Left colon (tissue), 2 donors: ENCODE data around the gene TNMD. TPM values are rescaled to one million over a fixed set of nuclear protein-coding genes. Genes with fewer than 3 reads are reported as not detected.
"Not testable (repeated sequence)": the region's sequence is repeated elsewhere in the genome, so short reads cannot be mapped to it uniquely, and the experiment has no call there.

Source experiments
- ATAC-seq: fragments of 200-7000 bp; cut with Tn5 transposase; one replicate; pipeline ENCODE4 v1.9.1; 2020; ENCODE audit warnings: mild to moderate bottlenecking, moderate library complexity
- DNase-seq, 2 donors: peaks; one replicate each; pipeline ENCODE4 v3.0.0-alpha.2; 2020
- intact Hi-C, 2 donors: fragments of 100-400 bp; cut with DNase I in 1 of 2; cut with micrococcal nuclease in 1 of 2; formaldehyde crosslinking; loops; one replicate each; pipeline versions ENCODE4 v1.11.2 to v1.14.0; 2022; cut with DNase I, micrococcal nuclease
- long read RNA-seq: library from polyadenylated mRNA; unstranded; transcript quantifications from one replicate; pipeline ENCODE4 v2.0.0, GENCODE V29; 2021
- total RNA-seq, 2 donors: library from RNA; stranded (reverse); fragmentation: NEBNext Ultra II Directional; extraction: Animal tissue kit (Norgen Biotek cat#: 25700); gene quantifications; one replicate each; pipeline ENCODE4 v1.2.1, GENCODE V29; 2021
- donor health status: DM: no; HTN: no; CAD: no.
- donor health status: DM: yes; HTN: yes; CAD: no.

The TNMD gene
- 1 to 10 TPM; 1.1 TPM for total RNA-seq
- long read RNA-seq: 0 reads

GRCh38 chrX:100584611-100585010, at the start of gene TNMD:
Gene TNMD (plus strand): TSS chrX:100584936. CDS start chrX:100585019, 83 bp downstream.
- no peak for DNase-seq
- no peak for ATAC-seq
- intact Hi-C loops: no loop called here

GRCh38 chrX:100565534-100565933, 19.2 kb upstream of the TNMD start:
- DNase-seq, intact Hi-C loops, ATAC-seq: not testable (repeated sequence)

DNA sequence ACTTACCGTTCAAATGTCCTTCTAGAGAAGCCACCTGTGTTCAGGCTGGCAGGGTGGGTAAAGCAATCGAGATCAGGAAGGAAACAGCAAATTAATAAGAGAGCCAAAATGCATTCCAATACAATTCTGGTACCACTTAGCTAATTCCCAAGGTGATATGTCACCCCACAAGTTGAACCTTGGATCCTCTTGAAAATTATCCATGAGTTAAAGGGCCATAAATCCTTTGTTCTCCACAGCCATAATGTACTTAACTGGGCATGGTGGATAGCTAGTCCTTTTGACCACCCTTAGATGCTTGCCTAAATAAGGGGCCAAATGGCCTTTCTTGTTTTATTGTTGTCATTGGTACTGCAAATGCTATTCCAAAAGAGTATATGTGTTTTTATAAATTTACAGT, 2.0 kb downstream of the TNMD start:
- ATAC-seq (peak; percentile 73), DNase-seq (no peak)
- intact Hi-C loops: no loop called here

DNA sequence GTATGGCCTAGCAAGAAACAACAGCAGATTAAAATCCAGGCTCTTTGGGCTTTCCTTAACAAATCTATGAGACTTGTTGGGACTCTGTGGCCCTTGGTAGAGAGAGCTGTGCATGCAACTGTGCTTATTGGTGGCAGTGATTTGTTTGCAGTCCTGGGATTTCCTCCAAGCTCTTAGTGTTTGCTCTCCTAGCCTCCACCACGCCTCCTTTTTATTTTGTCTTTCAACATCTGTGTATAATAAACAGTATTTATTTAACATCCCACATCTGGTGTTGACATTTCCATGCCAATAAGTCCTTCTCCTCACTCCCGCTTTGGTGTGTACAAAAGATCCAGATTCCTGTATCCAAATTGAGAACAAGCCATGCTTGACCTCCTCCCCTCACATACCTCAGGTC, 3.1 kb downstream of the TNMD start:
- intact Hi-C loops: no loop called here
- DNase-seq (no peak), ATAC-seq (peak; percentile 78)

GRCh38 chrX:100591256-100592051, 6.7 kb downstream of the TNMD start:
- no peak for DNase-seq
- intact Hi-C loops: no loop called here

DNA sequence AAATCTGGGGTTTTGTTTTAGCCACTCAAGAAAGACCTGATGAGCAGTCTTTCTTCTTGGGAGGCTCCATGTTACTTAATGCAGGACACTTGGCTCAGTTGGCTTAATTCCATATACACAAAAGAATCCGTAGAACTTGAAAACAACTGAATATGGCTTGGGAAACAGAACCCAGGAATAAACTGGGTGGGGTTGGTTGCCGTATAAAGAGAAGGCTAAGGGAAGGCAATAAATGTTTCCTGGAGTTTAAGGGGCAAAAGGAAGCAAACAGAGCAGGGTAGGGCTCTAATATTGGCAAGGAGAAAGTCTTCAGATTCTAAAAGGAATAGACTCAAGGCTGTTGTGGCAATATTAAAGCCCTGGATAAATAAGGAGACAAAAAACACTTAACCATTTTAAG, 8.4 kb downstream of the TNMD start:
- intact Hi-C loops: no loop called here
- DNase-seq: no peak
- ATAC-seq: peak; percentile 87

More at GRCh38 chrX:100591256-100592051, 6.7 kb downstream of the TNMD start:
- peak; percentile 54 for ATAC-seq

- intact Hi-C loops: no loop called here
- no peak for ATAC-seq
Measured at GRCh38 chrX:100593581-100593980, 8.8 kb downstream of the TNMD start.

GRCh38 chrX:100596601-100597000, 11.9 kb downstream of the TNMD start:
- ATAC-seq: no peak
- no peak for DNase-seq
- intact Hi-C loops: no loop called here

More at GRCh38 chrX:100593581-100593980, 8.8 kb downstream of the TNMD start:
- DNase-seq: no peak

- intact Hi-C loops: no loop called here
Measured at GRCh38 chrX:100599456-100599855, 14.7 kb downstream of the TNMD start.

DNA sequence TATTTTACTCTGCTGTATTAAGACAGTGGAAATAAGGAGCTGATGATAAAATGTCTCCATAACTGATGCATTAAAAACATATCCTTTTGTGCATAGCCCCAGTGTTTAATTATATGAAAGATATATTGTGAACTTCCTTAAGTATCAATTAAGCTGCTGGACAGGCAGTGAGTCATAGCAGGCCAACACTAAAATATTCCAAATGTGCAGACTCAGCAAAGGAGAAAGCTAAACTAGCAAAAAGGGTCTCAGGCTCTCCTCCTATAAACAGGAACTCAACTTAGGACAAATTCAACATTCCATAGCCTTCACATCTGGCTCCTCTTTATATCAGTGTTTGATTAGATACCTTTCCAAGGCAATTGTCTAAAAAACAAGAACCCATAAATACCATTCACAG, 15.6 kb downstream of the TNMD start:
- ATAC-seq: no peak
- intact Hi-C loops: no loop called here
- no peak for DNase-seq

More at GRCh38 chrX:100599456-100599855, 14.7 kb downstream of the TNMD start:
- ATAC-seq: no peak
- no peak for DNase-seq

GRCh38 chrX:100600758-100601157, 16.0 kb downstream of the TNMD start:
- DNase-seq (no peak), ATAC-seq (peak; percentile 45)
- intact Hi-C loops: no loop called here

- DNase-seq (no peak), ATAC-seq (no peak)
- intact Hi-C loops: no loop called here
Measured at GRCh38 chrX:100606753-100607152, 22.0 kb downstream of the TNMD start.

DNA sequence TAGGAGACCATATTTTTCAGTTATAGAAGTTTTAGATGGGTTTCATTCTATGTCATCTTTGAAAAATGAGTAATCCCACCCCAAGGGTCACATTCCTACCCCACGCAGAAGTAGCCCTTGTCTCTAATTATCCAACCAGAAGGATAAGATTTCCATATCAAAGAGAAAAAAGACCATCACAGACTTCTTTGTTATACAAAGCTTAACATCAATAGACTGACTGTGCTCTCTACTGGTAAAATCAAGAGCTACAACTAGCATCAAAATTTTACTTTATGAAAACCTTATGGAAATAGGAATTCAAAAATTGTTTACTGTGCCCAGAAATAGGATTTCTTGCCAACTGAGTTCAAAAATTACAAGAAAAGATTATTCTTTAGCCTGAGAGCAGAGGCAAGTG, 24.9 kb downstream of the TNMD start:
- DNase-seq (no peak), ATAC-seq (peak; percentile 32)
- intact Hi-C loops: no loop called here

DNA sequence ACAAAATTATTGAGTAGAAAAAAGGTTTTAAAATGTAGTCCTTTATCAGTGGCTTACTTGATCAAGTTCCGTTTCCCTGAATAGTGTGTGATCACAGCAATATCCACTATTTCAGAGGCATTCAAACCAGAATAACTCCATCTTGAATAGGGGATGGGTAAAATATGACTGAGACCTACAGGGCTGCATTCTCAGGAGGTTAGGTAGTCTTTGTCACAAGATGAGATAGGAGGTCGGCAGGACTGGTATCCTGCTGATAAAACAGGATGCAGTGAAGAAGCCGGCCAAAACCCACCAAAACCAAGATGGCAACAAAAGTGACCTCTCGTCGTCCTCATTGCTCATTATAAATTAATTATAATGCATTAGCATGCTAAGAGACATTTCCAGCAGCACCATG, 27.2 kb downstream of the TNMD start:
- intact Hi-C loops: no loop called here
- DNase-seq (no peak), ATAC-seq (no peak)

DNA sequence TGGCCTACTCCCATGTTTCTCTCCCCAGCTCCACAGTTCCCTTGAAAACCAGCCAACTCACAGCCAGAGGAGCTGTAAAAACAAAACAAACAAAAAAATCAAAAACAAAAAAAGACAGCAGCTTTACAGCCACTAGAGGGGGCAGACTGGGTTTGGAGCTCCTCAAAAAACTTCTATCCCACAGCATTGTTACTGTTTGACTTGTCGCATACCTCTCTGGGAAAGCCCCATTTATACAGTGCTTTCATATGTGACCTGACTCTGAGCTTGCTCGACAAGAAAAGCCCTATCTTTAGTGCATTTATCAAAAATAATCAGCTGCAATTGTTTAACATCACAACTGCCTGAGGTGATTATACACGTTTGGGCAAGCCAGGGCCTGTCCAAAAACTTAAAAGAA, 30.3 kb downstream of the TNMD start:
- intact Hi-C loops: no loop called here
- DNase-seq (peak in 1 of 2 donors; percentile 14), ATAC-seq (peak; percentile 61)

- no peak for DNase-seq
- intact Hi-C loops: no loop called here
- no peak for ATAC-seq
Measured at GRCh38 chrX:100623001-100623400, 38.3 kb downstream of the TNMD start.

GRCh38 chrX:100625985-100626491, 41.3 kb downstream of the TNMD start:
- ATAC-seq (no peak), DNase-seq (no peak)
- intact Hi-C loops: no loop called here

DNA sequence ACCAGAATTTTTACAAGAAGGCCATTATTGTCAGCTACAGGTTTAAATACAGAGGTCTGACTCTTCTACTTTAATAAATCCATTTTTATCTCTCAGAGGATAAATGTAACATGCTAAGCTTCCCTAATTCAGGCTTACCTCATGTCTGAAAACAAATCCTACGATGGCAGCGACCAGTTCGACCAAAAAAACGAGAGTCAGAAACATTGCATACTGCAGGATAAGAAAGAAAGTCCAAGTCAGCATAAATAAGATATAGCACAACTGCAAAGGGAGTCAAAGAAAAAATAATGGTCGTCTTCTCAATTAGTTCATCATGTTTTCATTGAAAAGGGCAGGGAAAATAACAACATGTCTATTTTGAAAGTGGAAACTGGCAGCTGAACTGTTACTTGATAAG, 50.3 kb downstream of the TNMD start:
- DNase-seq (no peak), ATAC-seq (no peak)
- intact Hi-C loops: no loop called here

DNA sequence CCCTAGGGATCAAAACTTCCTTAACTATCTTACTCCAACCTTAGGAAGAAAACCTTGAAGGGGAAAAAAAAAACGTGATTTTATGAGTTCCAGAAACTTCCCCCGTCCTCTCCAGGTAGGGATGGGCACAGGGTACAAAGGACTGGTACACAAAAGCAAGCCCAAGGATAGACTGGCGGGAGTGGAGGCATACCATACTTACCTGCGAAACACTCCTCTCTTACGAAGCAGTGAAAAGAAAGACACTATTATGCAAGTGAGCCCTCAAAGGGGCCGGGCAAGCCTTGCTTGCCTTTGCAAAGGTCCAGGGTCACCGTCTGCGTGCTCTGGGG, 51.2 kb downstream of the TNMD start:
- peak; percentile 73 for ATAC-seq
- intact Hi-C loops: no loop called here
- DNase-seq: no peak

DNA sequence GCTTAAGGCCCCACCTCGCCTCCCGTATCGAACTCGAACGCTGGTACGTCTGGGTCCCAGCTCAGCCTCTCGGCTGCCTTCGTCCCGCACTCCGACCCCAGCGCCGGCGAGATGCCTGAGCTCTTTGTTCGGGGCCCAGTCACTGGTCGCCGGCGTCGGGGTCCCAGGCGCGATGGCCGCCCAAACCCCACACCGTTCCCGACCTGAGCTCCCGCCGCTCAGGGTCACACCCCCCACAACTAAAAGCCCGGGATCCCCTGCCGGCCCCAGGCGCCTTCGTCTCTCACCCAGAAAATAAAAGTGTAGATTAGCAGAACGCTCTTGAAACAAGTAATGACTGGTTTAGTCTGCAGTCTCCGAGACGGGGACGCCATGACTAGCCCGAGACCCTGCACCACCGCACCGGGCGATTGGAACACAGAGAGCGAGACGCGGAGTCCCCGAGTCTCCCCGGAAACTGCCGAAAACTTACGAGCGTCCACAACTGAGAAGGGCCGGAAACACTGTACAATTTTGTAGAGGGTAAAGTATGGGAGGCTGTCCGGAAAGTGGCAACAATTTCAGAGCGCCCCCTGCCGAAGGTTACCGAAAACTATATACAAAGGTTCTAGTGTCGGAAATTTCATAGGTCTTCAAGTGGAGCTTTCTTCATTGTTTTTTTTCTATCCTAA, 51.7 kb downstream of the TNMD start, which contains the start of gene TSPAN6:
TSS of gene TSPAN6 (minus strand) at position 486 of the 671 bp plus-strand sequence. CDS start at position 374, 112 bp downstream.
- DNase-seq: peak; percentile 70 to 85
- peak; percentile 94 for ATAC-seq
- intact Hi-C loops: no loop called here
